NOMO-1 treated with dmso at 0.1 percent for 144 hours (cell line): ENCODE results near the gene PPP4C.
"Not testable (repeated sequence)": the region's sequence is repeated elsewhere in the genome, so short reads cannot be mapped to it uniquely, and the experiment has no call there.

ENCODE experiments used
- DNase-seq: peaks from one replicate; lab custom pipeline; 2025; ENCODE audit not compliant: unreplicated experiment; lab: John Stamatoyannopoulos, UW

Gene PPP4C

GRCh38 chr16:30075503-30076275, at the start of gene PPP4C:
TSS of gene PPP4C (plus strand) at chr16:30075994. CDS start at chr16:30076378, 384 bp downstream.
- peak; percentile 90 for DNase-seq

- no peak for DNase-seq
These were observed 49.3 kb upstream of the PPP4C start for GRCh38 chr16:30026449-30026848.

- no peak for DNase-seq
These were observed 48.0 kb upstream of the PPP4C start for GRCh38 chr16:30027588-30028437.

- DNase-seq, result no peak
These were observed 47.2 kb upstream of the PPP4C start for GRCh38 chr16:30028438-30029076.

GRCh38 chr16:30030011-30030685, 45.6 kb upstream of the PPP4C start:
- DNase-seq, result no peak

- no peak for DNase-seq
These were observed 44.9 kb upstream of the PPP4C start, which contains the start of gene TLCD3B for GRCh38 chr16:30030841-30031413. TSS of gene TLCD3B (minus strand) at chr16:30031271. CDS start at chr16:30030527, 744 bp downstream.

- no peak for DNase-seq
These were observed 44.3 kb upstream of the PPP4C start for GRCh38 chr16:30031477-30031918.

- peak; percentile 35 for DNase-seq
These were observed 43.5 kb upstream of the PPP4C start for GRCh38 chr16:30032083-30032819.

- DNase-seq, result no peak
These were observed 42.5 kb upstream of the PPP4C start for GRCh38 chr16:30033270-30033669.

GRCh38 chr16:30040221-30040620, 35.6 kb upstream of the PPP4C start:
- DNase-seq, result no peak

- not testable (repeated sequence) for DNase-seq
These were observed 35.1 kb upstream of the PPP4C start for GRCh38 chr16:30040690-30041089.

- no peak for DNase-seq
These were observed 34.0 kb upstream of the PPP4C start for GRCh38 chr16:30041841-30042240.

- DNase-seq, result no peak
These were observed 29.6 kb upstream of the PPP4C start for GRCh38 chr16:30046178-30046577.

- no peak for DNase-seq
These were observed 29.2 kb upstream of the PPP4C start for GRCh38 chr16:30046588-30046987.

- DNase-seq, result no peak
These were observed 25.9 kb upstream of the PPP4C start for GRCh38 chr16:30049871-30050270.

GRCh38 chr16:30051518-30051917, 24.3 kb upstream of the PPP4C start:
- no peak for DNase-seq

GRCh38 chr16:30052671-30053372, 23.0 kb upstream of the PPP4C start:
- DNase-seq, result peak; percentile 88

- no peak for DNase-seq
These were observed 22.3 kb upstream of the PPP4C start for GRCh38 chr16:30053376-30054015.

- DNase-seq, result no peak
These were observed 21.3 kb upstream of the PPP4C start for GRCh38 chr16:30054451-30054850.
